ENCODE measurements around the gene CPXM1.
"Not testable (repeated sequence)": the region's sequence is repeated elsewhere in the genome, so short reads cannot be mapped to it uniquely, and the experiment has no call there.

Gene CPXM1

GRCh38 chr20:2771631-2772080 is 28.8 kb downstream of the CPXM1 start:
- Histone ChIP-seq H3K27me3 (ENCODE audit: control insufficient read depth in 5 of 5, insufficient read depth in 4 of 5, low read length in 5 of 5) (peaks cover 0 to 18% (median 14%) of the 10 kb centered on the region in 5 donors), H3K4me1 (ENCODE audit: control insufficient read depth in 5 of 5, insufficient read depth in 5 of 5, low read length in 5 of 5) (peaks cover 2 to 6% (median 5%) of the 10 kb centered on the region in 5 donors), H3K36me3 (ENCODE audit: control insufficient read depth in 5 of 5, insufficient read depth in 5 of 5, low read length in 5 of 5) (no peaks in the 10 kb centered on the region), H3K4me3 (ENCODE audit: low read depth in 1 of 5, low read length in 5 of 5) (no peak overlapping the region), H3K27ac (ENCODE audit: low read depth, low read length) (no peak overlapping the region), H3K9ac (ENCODE audit: low read length in 5 of 5) (no peak overlapping the region), H3K9me3 (ENCODE audit: control insufficient read depth in 5 of 5, low read length in 5 of 5) (peaks cover 0 to 8% (median 8%) of the 10 kb centered on the region in 5 donors)

- not testable (repeated sequence) for H3K9ac ChIP-seq (ENCODE audit: low read length in 5 of 5); H3K36me3 ChIP-seq (ENCODE audit: control insufficient read depth in 5 of 5, insufficient read depth in 5 of 5, low read length in 5 of 5); H3K9me3 ChIP-seq (ENCODE audit: control insufficient read depth in 5 of 5, low read length in 5 of 5); H3K27ac ChIP-seq (ENCODE audit: low read depth, low read length); H3K4me1 ChIP-seq (ENCODE audit: control insufficient read depth in 5 of 5, insufficient read depth in 5 of 5, low read length in 5 of 5); H3K4me3 ChIP-seq (ENCODE audit: low read depth in 1 of 5, low read length in 5 of 5)
- peaks cover 0 to 18% (median 14%) of the 10 kb centered on the region in 5 donors for H3K27me3 ChIP-seq (ENCODE audit: control insufficient read depth in 5 of 5, insufficient read depth in 4 of 5, low read length in 5 of 5)
Measured at GRCh38 chr20:2770091-2770490, 30.3 kb downstream of the CPXM1 start.

GRCh38 chr20:2768632-2769015 is 31.8 kb downstream of the CPXM1 start:
- H3K36me3 ChIP-seq (ENCODE audit: control insufficient read depth in 5 of 5, insufficient read depth in 5 of 5, low read length in 5 of 5) = no peaks in the 10 kb centered on the region

GRCh38 chr20:2767768-2768631 is 32.4 kb downstream of the CPXM1 start:
- Histone ChIP-seq H3K9me3 (ENCODE audit: control insufficient read depth in 5 of 5, low read length in 5 of 5) (no peaks in the 10 kb centered on the region), H3K36me3 (ENCODE audit: control insufficient read depth in 5 of 5, insufficient read depth in 5 of 5, low read length in 5 of 5) (no peaks in the 10 kb centered on the region), H3K9ac (ENCODE audit: low read length in 5 of 5) (no peak overlapping the region), H3K27ac (ENCODE audit: low read depth, low read length) (no peak overlapping the region), H3K4me1 (ENCODE audit: control insufficient read depth in 5 of 5, insufficient read depth in 5 of 5, low read length in 5 of 5) (peaks cover 2 to 6% (median 5%) of the 10 kb centered on the region in 5 donors), H3K4me3 (ENCODE audit: low read depth in 1 of 5, low read length in 5 of 5) (no peak overlapping the region), H3K27me3 (ENCODE audit: control insufficient read depth in 5 of 5, insufficient read depth in 4 of 5, low read length in 5 of 5) (peaks cover 0 to 25% (median 14%) of the 10 kb centered on the region in 5 donors)

More at GRCh38 chr20:2768632-2769015, 31.8 kb downstream of the CPXM1 start:
- no peak overlapping the region for H3K9ac ChIP-seq (ENCODE audit: low read length in 5 of 5)
- H3K27ac ChIP-seq (ENCODE audit: low read depth, low read length) = no peak overlapping the region
- H3K27me3 ChIP-seq (ENCODE audit: control insufficient read depth in 5 of 5, insufficient read depth in 4 of 5, low read length in 5 of 5) = peaks cover 0 to 20% (median 14%) of the 10 kb centered on the region in 5 donors
- peaks cover 2 to 6% (median 5%) of the 10 kb centered on the region in 5 donors for H3K4me1 ChIP-seq (ENCODE audit: control insufficient read depth in 5 of 5, insufficient read depth in 5 of 5, low read length in 5 of 5)
- H3K4me3 ChIP-seq (ENCODE audit: low read depth in 1 of 5, low read length in 5 of 5) = no peak overlapping the region
- no peaks in the 10 kb centered on the region for H3K9me3 ChIP-seq (ENCODE audit: control insufficient read depth in 5 of 5, low read length in 5 of 5)

- H3K9ac ChIP-seq (ENCODE audit: low read length in 5 of 5) = no peak overlapping the region
- no peaks in the 10 kb centered on the region for H3K36me3 ChIP-seq (ENCODE audit: control insufficient read depth in 5 of 5, insufficient read depth in 5 of 5, low read length in 5 of 5)
- H3K4me3 ChIP-seq (ENCODE audit: low read depth in 1 of 5, low read length in 5 of 5) = no peak overlapping the region
- no peaks in the 10 kb centered on the region for H3K9me3 ChIP-seq (ENCODE audit: control insufficient read depth in 5 of 5, low read length in 5 of 5)
- peaks cover 4 to 54% (median 29%) of the 10 kb centered on the region in 5 donors for H3K27me3 ChIP-seq (ENCODE audit: control insufficient read depth in 5 of 5, insufficient read depth in 4 of 5, low read length in 5 of 5)
- peaks cover 0 to 4% (median 1%) of the 10 kb centered on the region in 5 donors for H3K4me1 ChIP-seq (ENCODE audit: control insufficient read depth in 5 of 5, insufficient read depth in 5 of 5, low read length in 5 of 5)
- no peak overlapping the region for H3K27ac ChIP-seq (ENCODE audit: low read depth, low read length)
Measured at GRCh38 chr20:2763186-2763585, 37.2 kb downstream of the CPXM1 start.

- H3K9me3 ChIP-seq (ENCODE audit: control insufficient read depth in 5 of 5, low read length in 5 of 5) = no peaks in the 10 kb centered on the region
- H3K36me3 ChIP-seq (ENCODE audit: control insufficient read depth in 5 of 5, insufficient read depth in 5 of 5, low read length in 5 of 5) = no peaks in the 10 kb centered on the region
- no peak overlapping the region for H3K9ac ChIP-seq (ENCODE audit: low read length in 5 of 5)
- no peak overlapping the region for H3K4me3 ChIP-seq (ENCODE audit: low read depth in 1 of 5, low read length in 5 of 5)
- H3K4me1 ChIP-seq (ENCODE audit: control insufficient read depth in 5 of 5, insufficient read depth in 5 of 5, low read length in 5 of 5) = no peaks in the 10 kb centered on the region
- peaks cover 4 to 52% (median 29%) of the 10 kb centered on the region in 5 donors for H3K27me3 ChIP-seq (ENCODE audit: control insufficient read depth in 5 of 5, insufficient read depth in 4 of 5, low read length in 5 of 5)
- H3K27ac ChIP-seq (ENCODE audit: low read depth, low read length) = no peak overlapping the region
Measured at GRCh38 chr20:2762578-2763131, 37.8 kb downstream of the CPXM1 start.

- no peak overlapping the region for H3K4me3 ChIP-seq (ENCODE audit: low read depth in 1 of 5, low read length in 5 of 5)
- H3K9ac ChIP-seq (ENCODE audit: low read length in 5 of 5) = no peak overlapping the region
- H3K4me1 ChIP-seq (ENCODE audit: control insufficient read depth in 5 of 5, insufficient read depth in 5 of 5, low read length in 5 of 5) = no peaks in the 10 kb centered on the region
- peaks cover 4 to 49% (median 27%) of the 10 kb centered on the region in 5 donors for H3K27me3 ChIP-seq (ENCODE audit: control insufficient read depth in 5 of 5, insufficient read depth in 4 of 5, low read length in 5 of 5)
- H3K27ac ChIP-seq (ENCODE audit: low read depth, low read length) = no peak overlapping the region
- H3K9me3 ChIP-seq (ENCODE audit: control insufficient read depth in 5 of 5, low read length in 5 of 5) = no peaks in the 10 kb centered on the region
- no peaks in the 10 kb centered on the region for H3K36me3 ChIP-seq (ENCODE audit: control insufficient read depth in 5 of 5, insufficient read depth in 5 of 5, low read length in 5 of 5)
Measured at GRCh38 chr20:2761885-2762284, 38.5 kb downstream of the CPXM1 start.

GRCh38 chr20:2760952-2761305 is 39.5 kb downstream of the CPXM1 start:
- Histone ChIP-seq H3K27ac (ENCODE audit: low read depth, low read length) (no peak overlapping the region), H3K4me1 (ENCODE audit: control insufficient read depth in 5 of 5, insufficient read depth in 5 of 5, low read length in 5 of 5) (no peaks in the 10 kb centered on the region), H3K36me3 (ENCODE audit: control insufficient read depth in 5 of 5, insufficient read depth in 5 of 5, low read length in 5 of 5) (no peaks in the 10 kb centered on the region), H3K27me3 (ENCODE audit: control insufficient read depth in 5 of 5, insufficient read depth in 4 of 5, low read length in 5 of 5) (peaks cover 8 to 56% (median 30%) of the 10 kb centered on the region in 5 donors), H3K9me3 (ENCODE audit: control insufficient read depth in 5 of 5, low read length in 5 of 5) (no peaks in the 10 kb centered on the region), H3K4me3 (ENCODE audit: low read depth in 1 of 5, low read length in 5 of 5) (no peak overlapping the region), H3K9ac (ENCODE audit: low read length in 5 of 5) (no peak overlapping the region)

GRCh38 chr20:2760297-2760951 is 40.0 kb downstream of the CPXM1 start:
- Histone ChIP-seq H3K27me3 (ENCODE audit: control insufficient read depth in 5 of 5, insufficient read depth in 4 of 5, low read length in 5 of 5) (peaks cover 10 to 61% (median 35%) of the 10 kb centered on the region in 5 donors), H3K9ac (ENCODE audit: low read length in 5 of 5) (no peak overlapping the region)

More at GRCh38 chr20:2760297-2760951, 40.0 kb downstream of the CPXM1 start:
- Histone ChIP-seq H3K4me1 (ENCODE audit: control insufficient read depth in 5 of 5, insufficient read depth in 5 of 5, low read length in 5 of 5) (no peaks in the 10 kb centered on the region), H3K36me3 (ENCODE audit: control insufficient read depth in 5 of 5, insufficient read depth in 5 of 5, low read length in 5 of 5) (no peaks in the 10 kb centered on the region), H3K9me3 (ENCODE audit: control insufficient read depth in 5 of 5, low read length in 5 of 5) (no peaks in the 10 kb centered on the region), H3K27ac (ENCODE audit: low read depth, low read length) (no peak overlapping the region), H3K4me3 (ENCODE audit: low read depth in 1 of 5, low read length in 5 of 5) (no peak overlapping the region)
